NCI-H345 (cell line): ENCODE measurements around the gene KIF14.

Experiments used
- DNase-seq: peaks from one replicate; lab custom pipeline; 2025; lab: John Stamatoyannopoulos, UW

KIF14 gene

GRCh38 chr1:200620273-200621131, at the start of gene KIF14:
KIF14 (minus strand) TSS chr1:200620751; CDS start chr1:200618723, 2,028 bp downstream.
- DNase-seq = peak; percentile 97

GRCh38 chr1:200669314-200670241, 49.0 kb upstream of the KIF14 start, which contains the start of gene DDX59:
DDX59 (minus strand) TSS chr1:200669907; CDS start chr1:200666740, 3,167 bp downstream.
- peak; percentile 94 for DNase-seq

GRCh38 chr1:200668514-200669313, 48.2 kb upstream of the KIF14 start:
- peak; percentile 5 for DNase-seq

- DNase-seq = no peak
These were observed 45.8 kb upstream of the KIF14 start for GRCh38 chr1:200666309-200666708.

GRCh38 chr1:200665861-200666260, 45.3 kb upstream of the KIF14 start:
- DNase-seq = no peak

- DNase-seq = no peak
These were observed 40.2 kb upstream of the KIF14 start for GRCh38 chr1:200660719-200661118.

GRCh38 chr1:200659269-200659668, 38.7 kb upstream of the KIF14 start:
- no peak for DNase-seq

- DNase-seq = no peak
These were observed 37.7 kb upstream of the KIF14 start for GRCh38 chr1:200658037-200658818.

GRCh38 chr1:200654660-200655059, 34.1 kb upstream of the KIF14 start:
- DNase-seq = no peak

- no peak for DNase-seq
These were observed 32.5 kb upstream of the KIF14 start for GRCh38 chr1:200653022-200653462.

- no peak for DNase-seq
These were observed 31.8 kb upstream of the KIF14 start for GRCh38 chr1:200652378-200652777.

- DNase-seq = no peak
These were observed 26.0 kb upstream of the KIF14 start for GRCh38 chr1:200646515-200646914.

- no peak for DNase-seq
These were observed 23.5 kb upstream of the KIF14 start for GRCh38 chr1:200644021-200644420.

GRCh38 chr1:200642481-200642880, 21.9 kb upstream of the KIF14 start:
- no peak for DNase-seq

- no peak for DNase-seq
These were observed 20.4 kb upstream of the KIF14 start for GRCh38 chr1:200640963-200641401.

- no peak for DNase-seq
These were observed 19.9 kb upstream of the KIF14 start for GRCh38 chr1:200640373-200640962.

- no peak for DNase-seq
These were observed 17.5 kb upstream of the KIF14 start for GRCh38 chr1:200638073-200638472.

GRCh38 chr1:200636681-200637080, 16.1 kb upstream of the KIF14 start:
- no peak for DNase-seq

- DNase-seq = no peak
These were observed 13.9 kb upstream of the KIF14 start for GRCh38 chr1:200634261-200635122.
